WERI-Rb-1 (cell line): Measurements from ENCODE around the gene NGFR.

Experiments
- DNase-seq: peaks from one replicate; pipeline ENCODE4 v3.0.0-alpha.2; 2020
- H3K27ac ChIP-seq: fragments of 250-450 bp; sonication (Bioruptor Pico); 2 replicates; pipeline ENCODE4 v1.5.1; 2020; ENCODE audit warnings: mild to moderate bottlenecking, moderate library complexity
- H3K27me3 ChIP-seq: fragments of 250-450 bp; sonication (Bioruptor Pico); 2 replicates; pipeline ENCODE4 v1.5.1; 2021; ENCODE audit warnings: mild to moderate bottlenecking, low read depth, moderate library complexity; ENCODE audit not compliant: insufficient read depth, severe bottlenecking
- H3K36me3 ChIP-seq: fragments of 250-450 bp; sonication (Bioruptor Pico); 2 replicates; pipeline ENCODE4 v1.5.1; 2020; ENCODE audit warnings: mild to moderate bottlenecking, moderate library complexity
- H3K4me3 ChIP-seq: 2 replicates; pipeline ENCODE4 v1.5.1; 2011; ENCODE audit warnings: low read depth, mild to moderate bottlenecking, control low read depth, low read length
- H3K9me3 ChIP-seq: fragments of 250-450 bp; sonication (Bioruptor Pico); 2 replicates; pipeline ENCODE4 v1.5.1; 2021; ENCODE audit warnings: mild to moderate bottlenecking, moderate library complexity; ENCODE audit not compliant: severe bottlenecking
- CTCF ChIP-seq: IDR thresholded peaks from 2 replicates; pipeline ENCODE4 v1.5.1; 2011; ENCODE audit warnings: low read depth, mild to moderate bottlenecking, control low read depth, inconsistent platforms, low read length

The NGFR gene

GRCh38 chr17:49471089-49471683 lies 23.9 kb upstream of the NGFR start:
- DNase-seq = no peak
- H3K9me3 ChIP-seq = peaks cover 4% of the 10 kb centered on the region
- H3K36me3 ChIP-seq = no peaks in the 10 kb centered on the region
- peak overlapping the region; percentile 10; the same call in 1 of the 2 replicates for H3K27ac ChIP-seq
- no peak overlapping the region for H3K4me3 ChIP-seq
- no peaks in the 10 kb centered on the region for H3K27me3 ChIP-seq
- TF ChIP-seq CTCF = no peak

- H3K27ac ChIP-seq = peak overlapping the region; percentile 19; the same call in 1 of the 2 replicates
- no peak overlapping the region for H3K4me3 ChIP-seq
- no peaks in the 10 kb centered on the region for H3K36me3 ChIP-seq
- peaks cover 4% of the 10 kb centered on the region for H3K9me3 ChIP-seq
- no peak for TF ChIP-seq CTCF
- no peaks in the 10 kb centered on the region for H3K27me3 ChIP-seq
- peak; percentile 47 for DNase-seq
Measured at GRCh38 chr17:49471769-49472168, 23.3 kb upstream of the NGFR start.

- Histone ChIP-seq H3K36me3 (no peaks in the 10 kb centered on the region), H3K27ac (peak overlapping the region; percentile 19; the same call in 1 of the 2 replicates), H3K4me3 (no peak overlapping the region), H3K9me3 (peaks cover 4% of the 10 kb centered on the region), H3K27me3 (no peaks in the 10 kb centered on the region)
- no peak for DNase-seq
- TF ChIP-seq CTCF = no peak
Measured at GRCh38 chr17:49472527-49472926, 22.6 kb upstream of the NGFR start.

GRCh38 chr17:49473900-49474751 lies 21.0 kb upstream of the NGFR start:
- Histone ChIP-seq H3K9me3 (peaks cover 4% of the 10 kb centered on the region), H3K36me3 (no peaks in the 10 kb centered on the region), H3K27ac (no peak overlapping the region), H3K4me3 (no peak overlapping the region), H3K27me3 (no peaks in the 10 kb centered on the region)
- no peak for TF ChIP-seq CTCF
- no peak for DNase-seq

- DNase-seq = no peak
- H3K27me3 ChIP-seq = no peaks in the 10 kb centered on the region
Measured at GRCh38 chr17:49477709-49478108, 17.4 kb upstream of the NGFR start.

More at GRCh38 chr17:49477709-49478108, 17.4 kb upstream of the NGFR start:
- Histone ChIP-seq H3K9me3 (peaks cover 4% of the 10 kb centered on the region), H3K27ac (no peak overlapping the region), H3K4me3 (no peak overlapping the region), H3K36me3 (no peaks in the 10 kb centered on the region)
- no peak for TF ChIP-seq CTCF
